Lung (tissue), 12 donors: ENCODE measurements around the gene SSRP1. TPM values are rescaled to one million over a fixed set of nuclear protein-coding genes. Genes with fewer than 3 reads are reported as not detected.
"Not testable (repeated sequence)": the region's sequence is repeated elsewhere in the genome, so short reads cannot be mapped to it uniquely, and the experiment has no call there.

Source experiments
- ATAC-seq: fragments of 200-7000 bp; cut with Tn5 transposase; one replicate; pipeline ENCODE4 v1.9.1; 2020; ENCODE audit warnings: moderate number of reproducible peaks; ENCODE audit not compliant: insufficient read depth, low FRiP score
- DNase-seq, 3 donors: peaks; one replicate each; pipeline ENCODE4 v3.0.0-alpha.2; 2013 to 2017
- H3K27ac ChIP-seq, 2 donors: one replicate each; pipeline ENCODE4 v1.5.1; 2013; ENCODE audit warnings: mild to moderate bottlenecking in 2 of 2, moderate library complexity in 2 of 2, control low read depth in 1 of 2, inconsistent platforms in 1 of 2, low read depth in 1 of 2, low read length in 1 of 2
- H3K27me3 ChIP-seq, 3 donors: one replicate each; pipeline ENCODE4 v1.5.1; 2013; ENCODE audit warnings: low read length in 2 of 3; ENCODE audit not compliant: control insufficient read depth in 3 of 3, insufficient read depth in 3 of 3
- H3K36me3 ChIP-seq, 4 donors: one replicate each; pipeline ENCODE4 v1.5.1; 2013; ENCODE audit warnings: low read length in 4 of 4, mild to moderate bottlenecking in 1 of 4, moderate library complexity in 1 of 4; ENCODE audit not compliant: control insufficient read depth in 4 of 4, insufficient read depth in 4 of 4
- H3K4me1 ChIP-seq, 5 donors: one replicate each; pipeline ENCODE4 v1.5.1; 2013; ENCODE audit warnings: low read length in 5 of 5, mild to moderate bottlenecking in 2 of 5, moderate library complexity in 1 of 5; ENCODE audit not compliant: control insufficient read depth in 5 of 5, insufficient read depth in 5 of 5
- H3K4me3 ChIP-seq: one replicate; pipeline ENCODE4 v1.5.1; 2013; ENCODE audit warnings: mild to moderate bottlenecking, control low read depth, moderate library complexity
- H3K9ac ChIP-seq, 2 donors: one replicate each; pipeline ENCODE4 v1.5.1; 2013; ENCODE audit warnings: low read length in 2 of 2, control low read depth in 1 of 2; ENCODE audit not compliant: insufficient read depth in 1 of 2
- H3K9me3 ChIP-seq, 4 donors: one replicate each; pipeline ENCODE4 v1.5.1; 2013; ENCODE audit warnings: low read length in 3 of 4, mild to moderate bottlenecking in 1 of 4, moderate library complexity in 1 of 4; ENCODE audit not compliant: control insufficient read depth in 4 of 4, insufficient read depth in 3 of 4
- CTCF ChIP-seq: IDR thresholded peaks from 2 replicates; pipeline ENCODE4 v1.5.1; 2012; ENCODE audit warnings: mild to moderate bottlenecking; ENCODE audit errors: control extremely low read depth, extremely low read depth
- WGBS, 2 donors: extraction: QIAGEN DNeasy Blood & Tissue Kit; methylation state at CpG; one replicate each; pipeline ENCODE4 v1.1.7; 2013; 5-methylcytosine and 5-hydroxymethylcytosine counted together
- polyA plus RNA-seq, 2 donors: library from polyadenylated mRNA; stranded (reverse); fragments of 200-250 nt; gene quantifications; one replicate each; pipeline ENCODE4 v1.2.1, GENCODE V29; 2013
- total RNA-seq, 2 donors: library from RNA; depleted of rRNA in 1 of 2; stranded (reverse); fragments of >200 nt in 1 of 2; gene quantifications; one replicate each; pipeline ENCODE4 v1.2.1, GENCODE V29; 2014 to 2021
- donor health status: control.
- donor health status: control.
- donor health status: Bipolar disorder and iron deficiency.
- donor health status: healthy.
- donor health status: DM: yes; HTN: yes; CAD: no.

Gene SSRP1
- total and polyA plus RNA-seq, 4 donors, result 37.1 to 76.9 (median 64.6) TPM

GRCh38 chr11:57297221-57297620 lies 38.5 kb downstream of the SSRP1 start:
- peaks cover 0 to 8% (median 6%) of the 10 kb centered on the region in 5 donors for H3K4me1 ChIP-seq
- no peaks in the 10 kb centered on the region for H3K27me3 ChIP-seq
- no peak for TF ChIP-seq CTCF
- DNase-seq (no peak), ATAC-seq (no peak)
- peaks cover 22 to 45% (median 37%) of the 10 kb centered on the region in 4 donors for H3K36me3 ChIP-seq
- H3K9me3 ChIP-seq, result peaks cover 0 to 13% (median 3%) of the 10 kb centered on the region in 4 donors
- H3K9ac ChIP-seq, result no peak overlapping the region
- H3K4me3 ChIP-seq, result no peak overlapping the region
- 93 to 94% methylated on average over 2 of the region's 2 CpGs for WGBS, 2 donors
- no peak overlapping the region for H3K27ac ChIP-seq

DNA sequence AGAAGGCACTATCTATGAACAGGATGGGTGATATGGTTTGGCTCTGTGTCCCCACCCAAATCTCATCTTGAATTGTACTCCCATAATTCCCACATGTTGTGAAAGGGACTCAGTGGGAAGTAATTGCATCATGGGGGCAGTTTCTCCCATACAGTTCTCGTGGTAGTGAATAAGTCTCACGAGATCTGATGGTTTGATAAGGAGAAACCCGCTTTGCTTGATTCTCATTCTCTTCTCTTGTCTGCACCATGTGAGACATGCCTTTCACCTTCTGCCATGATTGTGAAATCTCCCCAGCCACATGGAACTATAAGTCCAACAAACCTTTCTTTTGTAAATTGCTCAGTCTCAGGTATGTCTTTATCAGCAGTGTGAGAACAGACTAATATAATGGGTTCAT lies 39.5 kb downstream of the SSRP1 start:
- H3K9ac ChIP-seq, H3K4me1 ChIP-seq, H3K27me3 ChIP-seq, H3K27ac ChIP-seq, ATAC-seq, H3K4me3 ChIP-seq, DNase-seq: not testable (repeated sequence)
- 77 to 85% methylated on average over 3 of the region's 3 CpGs for WGBS, 2 donors
- H3K36me3 ChIP-seq, result peaks cover 17 to 35% (median 27%) of the 10 kb centered on the region in 4 donors
- H3K9me3 ChIP-seq, result peaks cover 0 to 13% (median 2%) of the 10 kb centered on the region in 4 donors

- peak; percentile 72 to 84 (median 80) for DNase-seq
- Histone ChIP-seq H3K27me3 (no peaks in the 10 kb centered on the region), H3K27ac (peak overlapping the region in 1 of 2 donors; percentile 88), H3K4me1 (peaks cover 0 to 10% (median 6%) of the 10 kb centered on the region in 5 donors), H3K9me3 (peaks cover 0 to 5% (median 2%) of the 10 kb centered on the region in 4 donors), H3K36me3 (peaks cover 4 to 17% (median 12%) of the 10 kb centered on the region in 4 donors), H3K9ac (no peak overlapping the region), H3K4me3 (no peak overlapping the region)
- WGBS, 2 donors, result 56 to 85% methylated on average over 2 of the region's 2 CpGs
- ATAC-seq, result peak; percentile 75
- TF ChIP-seq CTCF, result no peak
These were observed 41.2 kb downstream of the SSRP1 start for GRCh38 chr11:57294225-57295131.

GRCh38 chr11:57290288-57290687 lies 45.4 kb downstream of the SSRP1 start:
- H3K9ac ChIP-seq, result no peak overlapping the region
- TF ChIP-seq CTCF, result no peak
- H3K4me3 ChIP-seq, result no peak overlapping the region
- WGBS, 2 donors, result 70 to 82% methylated on average over 1 of the region's 1 CpG
- H3K4me1 ChIP-seq, result peaks cover 0 to 15% (median 7%) of the 10 kb centered on the region in 5 donors
- no peak for DNase-seq
- H3K9me3 ChIP-seq, result no peaks in the 10 kb centered on the region
- ATAC-seq, result no peak
- H3K27me3 ChIP-seq, result no peaks in the 10 kb centered on the region
- no peaks in the 10 kb centered on the region for H3K36me3 ChIP-seq
- no peak overlapping the region for H3K27ac ChIP-seq
